H1 (cell line): ENCODE data around the gene FSIP1. TPM values are rescaled to one million over a fixed set of nuclear protein-coding genes. Genes with fewer than 3 reads are reported as not detected.

Experiments
- CTCF ChIA-PET: fragments of 300-600 bp; sonication (Branson Sonifier 250); formaldehyde crosslinking; loops from one replicate; lab custom pipeline; 2021; ENCODE audit not compliant: partially characterized antibody; lab: Charles Lee
- POLR2A ChIA-PET: fragments of 300-600 bp; sonication (Branson Sonifier 250); formaldehyde crosslinking; loops from one replicate; lab custom pipeline; 2021; ENCODE audit warnings: inconsistent platforms; ENCODE audit not compliant: partially characterized antibody; lab: Charles Lee
- DNase-seq, 2 experiments: peaks; one replicate each; pipeline versions ENCODE4 v3.0.0 to v3.0.0-alpha.2; 2010 to 2022; ENCODE audit warnings: low spot score in 2 of 2, low read depth in 1 of 2, mixed read lengths in 1 of 2
- FAIRE-seq: peaks from 2 replicates; lab custom pipeline; 2011; peaks lifted over from hg19 to GRCh38; lab: Jason Lieb, UNC
- H2AFZ ChIP-seq: 2 replicates; pipeline ENCODE4 v1.8.1; 2012; ENCODE audit warnings: low read length, inconsistent platforms
- H2AK5ac ChIP-seq: 2 replicates; pipeline ENCODE4 v1.6.1; 2013; ENCODE audit warnings: low read depth, low read length
- H2BK120ac ChIP-seq: replicated peaks from 2 replicates; pipeline ENCODE3; 2013; ENCODE audit warnings: low read depth, low read length, inconsistent platforms
- H2BK12ac ChIP-seq: 2 replicates; pipeline ENCODE4 v1.6.1; 2013; ENCODE audit warnings: low read depth, low read length
- H2BK15ac ChIP-seq: 2 replicates; pipeline ENCODE4 v1.6.1; 2013; ENCODE audit warnings: low read length
- H2BK20ac ChIP-seq: 2 replicates; pipeline ENCODE4 v1.6.1; 2013; ENCODE audit warnings: low read length
- H2BK5ac ChIP-seq: 2 replicates; pipeline ENCODE4 v1.6.1; 2013; ENCODE audit warnings: low read depth, low read length
- H3K14ac ChIP-seq: 2 replicates; pipeline ENCODE4 v1.6.1; 2013; ENCODE audit warnings: inconsistent platforms; ENCODE audit not compliant: insufficient read length
- H3K18ac ChIP-seq: 2 replicates; pipeline ENCODE4 v1.6.1; 2013; ENCODE audit warnings: low read length; ENCODE audit errors: extremely low read depth
- H3K23ac ChIP-seq: 2 replicates; pipeline ENCODE4 v1.6.1; 2013; ENCODE audit warnings: inconsistent platforms; ENCODE audit not compliant: insufficient read length
- H3K23me2 ChIP-seq: 2 replicates; pipeline ENCODE4 v1.6.1; 2013; ENCODE audit warnings: low read depth, low read length
- H3K27ac ChIP-seq: 2 replicates; pipeline ENCODE4 v1.6.1; 2011; ENCODE audit warnings: low read depth, low read length, inconsistent platforms
- H3K27me3 ChIP-seq, 4 experiments: replicated peaks in 1 of 4; 1 replicate in 1 of 4; 2 replicates in 3 of 4; pipeline versions ENCODE4 v1.6.1 to v1.8.1; 2011 to 2013; ENCODE audit warnings: low read length in 3 of 4, mild to moderate bottlenecking in 3 of 4, inconsistent platforms in 2 of 4, mixed read lengths in 2 of 4, moderate library complexity in 1 of 4; ENCODE audit not compliant: control insufficient read depth in 3 of 4, insufficient read depth in 3 of 4; ENCODE audit errors: extremely low read depth in 1 of 4
- H3K36me3 ChIP-seq, 4 experiments: 2 replicates each; pipeline versions ENCODE4 v1.6.1 to v1.8.1; 2011 to 2013; ENCODE audit warnings: mild to moderate bottlenecking in 4 of 4, low read length in 3 of 4, moderate library complexity in 2 of 4, control low read depth in 1 of 4, inconsistent platforms in 1 of 4; ENCODE audit not compliant: insufficient read depth in 4 of 4, control insufficient read depth in 2 of 4
- H3K4ac ChIP-seq: replicated peaks from 2 replicates; pipeline ENCODE3; 2013; ENCODE audit warnings: low read length, low read depth, mixed read lengths, inconsistent platforms; ENCODE audit not compliant: insufficient read length
- H3K4me1 ChIP-seq, 4 experiments: replicated peaks in 1 of 4; 1 replicate in 1 of 4; 2 replicates in 3 of 4; pipeline versions ENCODE4 v1.6.1 to v1.8.1; 2011 to 2013; ENCODE audit warnings: low read length in 3 of 4, inconsistent platforms in 2 of 4, mixed read lengths in 1 of 4; ENCODE audit not compliant: insufficient read depth in 4 of 4, control insufficient read depth in 3 of 4
- H3K4me2 ChIP-seq, 2 experiments: 2 replicates each; pipeline versions ENCODE4 v1.6.1 to v1.8.1; 2011 to 2013; ENCODE audit warnings: low read depth in 2 of 2, low read length in 2 of 2, control low read depth in 1 of 2, inconsistent platforms in 1 of 2, mild to moderate bottlenecking in 1 of 2; ENCODE audit not compliant: insufficient read depth in 1 of 2
- H3K4me3 ChIP-seq, 4 experiments: fragments of 200-600, 300-600 bp in 1 of 4; sonication (generic), shearing (Covaris generic), sonication (Bioruptor Twin) in 1 of 4; 2 replicates each; pipeline versions ENCODE4 v1.5.1 to v1.8.1; 2011 to 2016; ENCODE audit warnings: low read length in 4 of 4, low read depth in 3 of 4, control low read depth in 2 of 4, inconsistent platforms in 2 of 4, mild to moderate bottlenecking in 2 of 4, mixed read lengths in 1 of 4, moderate library complexity in 1 of 4; ENCODE audit not compliant: insufficient read depth in 2 of 4; ENCODE audit errors: extremely low read depth in 1 of 4
- H3K56ac ChIP-seq: replicated peaks from 2 replicates; pipeline ENCODE3; 2013; ENCODE audit warnings: low read depth, mild to moderate bottlenecking, mixed read lengths, low read length, inconsistent platforms; ENCODE audit not compliant: insufficient read length
- H3K79me1 ChIP-seq: 2 replicates; pipeline ENCODE4 v1.6.1; 2013; ENCODE audit warnings: low read depth, low read length, control low read depth
- H3K79me2 ChIP-seq, 2 experiments: 2 replicates each; pipeline versions ENCODE4 v1.6.1 to v1.8.1; 2012 to 2013; ENCODE audit warnings: low read length in 2 of 2, mild to moderate bottlenecking in 2 of 2, inconsistent platforms in 1 of 2; ENCODE audit not compliant: insufficient read depth in 2 of 2, control insufficient read depth in 1 of 2
- H3K9ac ChIP-seq, 4 experiments: replicated peaks in 1 of 4; 1 replicate in 1 of 4; 2 replicates in 3 of 4; pipeline versions ENCODE4 v1.6.1 to v1.8.1; 2011 to 2013; ENCODE audit warnings: low read depth in 3 of 4, low read length in 3 of 4, control low read depth in 2 of 4, mild to moderate bottlenecking in 2 of 4, moderate library complexity in 2 of 4, inconsistent platforms in 1 of 4; ENCODE audit errors: extremely low read depth in 1 of 4
- H3K9me3 ChIP-seq, 2 experiments: 2 replicates each; pipeline versions ENCODE4 v1.6.1 to v1.8.1; 2012 to 2013; ENCODE audit warnings: mild to moderate bottlenecking in 2 of 2, moderate library complexity in 2 of 2, control low read depth in 1 of 2, inconsistent platforms in 1 of 2, low read depth in 1 of 2, low read length in 1 of 2, mixed read lengths in 1 of 2; ENCODE audit not compliant: insufficient read depth in 2 of 2
- H4K20me1 ChIP-seq, 2 experiments: replicated peaks in 1 of 2; 2 replicates each; pipeline versions ENCODE3 to v1.8.1; 2011 to 2013; ENCODE audit warnings: inconsistent platforms in 2 of 2, low read length in 2 of 2, mild to moderate bottlenecking in 1 of 2; ENCODE audit not compliant: insufficient read depth in 2 of 2, control insufficient read depth in 1 of 2
- H4K5ac ChIP-seq: 2 replicates; pipeline ENCODE4 v1.6.1; 2013; ENCODE audit warnings: low read length, low read depth, mixed read lengths, inconsistent platforms; ENCODE audit not compliant: insufficient read length
- H4K8ac ChIP-seq: 2 replicates; pipeline ENCODE4 v1.8.0; 2013; ENCODE audit warnings: mild to moderate bottlenecking, moderate library complexity, low read length, inconsistent platforms; ENCODE audit not compliant: insufficient read depth; ENCODE audit errors: extremely low read depth
- H4K91ac ChIP-seq: replicated peaks from 2 replicates; pipeline ENCODE3; 2013; ENCODE audit warnings: low read length, mixed read lengths, inconsistent platforms; ENCODE audit not compliant: insufficient read length
- BACH1 ChIP-seq: IDR thresholded peaks from 2 replicates; pipeline ENCODE4 v1.6.1; 2012; ENCODE audit warnings: low read length, improper control_type of control experiment
- BCL11A ChIP-seq, 2 experiments: IDR thresholded peaks; one replicate each; pipeline ENCODE4 v1.6.1; 2011; ENCODE audit warnings: low read depth in 2 of 2, low read length in 2 of 2, mild to moderate bottlenecking in 2 of 2
- BRCA1 ChIP-seq: IDR thresholded peaks from 2 replicates; pipeline ENCODE4 v1.6.1; 2012; ENCODE audit warnings: low read depth, low read length, improper control_type of control experiment
- CBX8 ChIP-seq: fragments of 300-800, 300-1000 bp; sonication (generic); IDR thresholded peaks from 2 replicates; pipeline ENCODE4 v1.7.1; 2016; ENCODE audit warnings: low read depth, low read length, borderline replicate concordance
- CEBPB ChIP-seq: IDR thresholded peaks from 2 replicates; pipeline ENCODE4 v1.6.1; 2012; ENCODE audit warnings: low read depth, low read length
- FOSL1 ChIP-seq: IDR thresholded peaks from 2 replicates; pipeline ENCODE4 v1.6.1; 2011; ENCODE audit warnings: mild to moderate bottlenecking, low read depth, low read length, moderate library complexity; ENCODE audit not compliant: insufficient read depth
- JUN ChIP-seq: IDR thresholded peaks from 2 replicates; pipeline ENCODE4 v1.6.1; 2011; ENCODE audit warnings: low read depth, mild to moderate bottlenecking, improper control_type of control experiment, low read length
- POLR2AphosphoS5 ChIP-seq: IDR thresholded peaks from 2 replicates; pipeline ENCODE4 v1.6.1; 2011; ENCODE audit warnings: low read depth, low read length
- SP2 ChIP-seq: IDR thresholded peaks from 2 replicates; pipeline ENCODE4 v1.6.1; 2012; ENCODE audit warnings: mild to moderate bottlenecking, low read length, inconsistent platforms
- SP4 ChIP-seq: IDR thresholded peaks from 2 replicates; pipeline ENCODE4 v1.6.1; 2012; ENCODE audit warnings: low read length, inconsistent platforms
- WGBS, 2 experiments: shearing (Covaris generic) in 1 of 2; methylation state at CpG; one replicate each; pipeline versions ENCODE4 v1.1.6 to v1.1.7; 2013 to 2015; ENCODE audit warnings: low lambda C conversion rate in 2 of 2, mixed read lengths in 2 of 2, inconsistent platforms in 1 of 2, low coverage in 1 of 2, missing lambda C conversion rate in 1 of 2; ENCODE audit not compliant: insufficient replicate concordance in 2 of 2, insufficient coverage in 1 of 2, insufficient read length in 1 of 2; ENCODE audit errors: extremely low coverage in 1 of 2, missing lambda C conversion rate in 1 of 2; 5-methylcytosine and 5-hydroxymethylcytosine counted together
- polyA plus RNA-seq, 7 experiments: library from polyadenylated mRNA; depleted of rRNA in 3 of 7; stranded (reverse) in 5 of 7; unstranded in 2 of 7; fragments of >200 nt in 5 of 7; fragments of 200-250 nt in 2 of 7; gene quantifications; 1 replicate in 5 of 7; 2 replicates in 1 of 7; 4 replicates in 1 of 7; pipeline versions ENCODE4 v1.2.1 to v1.2.3, GENCODE V29; 2011 to 2013; ENCODE audit warnings: missing spikeins in 2 of 7, mixed read lengths in 2 of 7
- total RNA-seq: library from RNA; stranded (reverse); fragmentation: NEBNext Ultra II Directional; extraction: Animal tissue kit (Norgen Biotek cat#: 25700); gene quantifications from 2 replicates; pipeline ENCODE4 v1.2.1, GENCODE V29; 2021

FSIP1 gene
- total and polyA plus RNA-seq, 2 of the 8 experiments (the other 6 are each of a cell fraction or from before 2014, with no cell fraction given): 0.18 to 1.3 TPM

DNA sequence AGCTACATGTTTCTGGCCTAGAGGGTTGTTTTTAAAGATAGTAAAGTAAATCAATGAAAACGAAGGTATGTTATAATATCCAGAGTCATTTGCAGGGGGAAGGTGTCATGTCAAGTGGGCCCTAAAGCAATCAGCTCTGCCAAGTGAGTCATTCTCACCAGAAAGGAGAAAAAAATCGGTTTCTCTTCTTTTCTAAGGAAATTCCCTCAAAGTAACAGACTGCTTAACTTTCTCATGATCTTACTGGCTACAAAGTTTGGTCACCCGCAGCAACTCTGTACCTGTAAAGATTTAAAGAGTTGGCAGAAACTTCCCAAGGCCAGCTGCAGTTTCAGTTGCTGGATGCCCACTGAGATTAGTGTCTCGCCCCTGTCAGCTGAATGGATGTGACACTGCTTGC is 5.5 kb upstream of the FSIP1 start:
- TF ChIP-seq BACH1: no peak
- no peak for TF ChIP-seq BCL11A (IDR thresholded peaks at IDR 0.05; ENCODE audit: low read depth in 2 of 2, low read length in 2 of 2)
- TF ChIP-seq BRCA1: no peak
- no peak for TF ChIP-seq SP2
- TF ChIP-seq SP4: no peak
- TF ChIP-seq CBX8: no peak
- no peak for TF ChIP-seq CEBPB
- no peak for TF ChIP-seq FOSL1
- no peak for TF ChIP-seq JUN
- no peak for TF ChIP-seq POLR2AphosphoS5
- Histone ChIP-seq H2AFZ (no peak overlapping the region), H3K23me2 (peaks cover 7% of the 10 kb centered on the region), H3K4me2 (no peak overlapping the region), H3K36me3 (no peaks in the 10 kb centered on the region), H3K27me3 (no peaks in the 10 kb centered on the region), H3K9me3 (no peaks in the 10 kb centered on the region), H3K9ac (no peak overlapping the region), H3K14ac (no peak overlapping the region), H3K27ac (no peak overlapping the region), H2BK12ac (no peak overlapping the region), H2BK15ac (no peak overlapping the region), H2BK20ac (no peak overlapping the region), H3K79me2 (peaks cover 0 to 14% of the 10 kb centered on the region in 2 experiments; a peak in 2 of 4 replicates), H2BK5ac (no peak overlapping the region), H3K4ac (no peak overlapping the region), H3K79me1 (no peaks in the 10 kb centered on the region), H3K56ac (no peak overlapping the region), H4K8ac (no peak overlapping the region), H3K23ac (no peak overlapping the region), H3K4me1 (peaks cover 2 to 29% (median 24%) of the 10 kb centered on the region in 4 experiments; a peak in 6 of 7 replicates), H3K18ac (no peak overlapping the region), H4K20me1 (no peaks in the 10 kb centered on the region), H2AK5ac (no peak overlapping the region), H3K4me3 (no peak overlapping the region), H2BK120ac (no peak overlapping the region), H4K5ac (no peak overlapping the region), H4K91ac (no peak overlapping the region)
- ChIA-PET CTCF (interaction anchor here (0.7 to 3.8 kb wide), 25 partner anchors 10 to 550 kb away, joined by 3 to 33 read pairs (median 4); partner anchors contain the start of gene EIF2AK4), POLR2A (interaction anchor here (0.9 to 1.7 kb wide), 9 partner anchors 9 to 167 kb away, joined by 3 to 14 read pairs (median 4); partner anchors contain the start of gene EIF2AK4)
- DNase-seq (no peak), FAIRE-seq (no peak)
- WGBS, 2 experiments: 81% methylated on average over 4 of the region's 4 CpGs; no CpG with 5 or more reads in 1 of the 2 experiments
